DMS 273 (cell line): ENCODE results near the gene PSMB2.

Source experiments
- DNase-seq: peaks from one replicate; lab custom pipeline; 2025; ENCODE audit not compliant: unreplicated experiment; lab: John Stamatoyannopoulos, UW

The PSMB2 gene

GRCh38 chr1:35644204-35644603 lies 2.9 kb upstream of the PSMB2 start:
- DNase-seq: peak; percentile 15

DNA sequence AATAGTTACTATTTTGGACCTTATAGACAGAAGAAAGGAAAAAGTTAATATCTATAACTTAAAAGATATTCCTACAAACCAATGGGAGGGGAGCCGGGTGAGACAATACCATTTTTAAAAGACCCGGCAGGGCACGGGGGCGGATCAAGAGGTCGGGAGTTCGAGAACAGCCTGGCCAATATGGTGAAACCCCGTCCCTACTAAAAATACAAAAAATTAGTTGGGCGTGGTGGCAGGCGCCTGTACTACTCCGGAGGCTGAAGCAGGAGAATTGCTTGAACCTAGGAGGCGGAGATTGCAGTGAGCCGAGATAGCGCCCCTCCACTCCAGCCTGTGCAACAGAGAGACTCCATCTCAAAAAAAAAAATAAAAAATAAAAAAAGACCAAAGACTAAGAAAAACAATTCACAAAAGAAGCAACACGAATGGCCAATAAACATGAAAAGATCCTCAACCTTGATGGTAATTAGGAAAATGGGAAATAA lies 1.2 kb upstream of the PSMB2 start:
- DNase-seq: no peak

DNA sequence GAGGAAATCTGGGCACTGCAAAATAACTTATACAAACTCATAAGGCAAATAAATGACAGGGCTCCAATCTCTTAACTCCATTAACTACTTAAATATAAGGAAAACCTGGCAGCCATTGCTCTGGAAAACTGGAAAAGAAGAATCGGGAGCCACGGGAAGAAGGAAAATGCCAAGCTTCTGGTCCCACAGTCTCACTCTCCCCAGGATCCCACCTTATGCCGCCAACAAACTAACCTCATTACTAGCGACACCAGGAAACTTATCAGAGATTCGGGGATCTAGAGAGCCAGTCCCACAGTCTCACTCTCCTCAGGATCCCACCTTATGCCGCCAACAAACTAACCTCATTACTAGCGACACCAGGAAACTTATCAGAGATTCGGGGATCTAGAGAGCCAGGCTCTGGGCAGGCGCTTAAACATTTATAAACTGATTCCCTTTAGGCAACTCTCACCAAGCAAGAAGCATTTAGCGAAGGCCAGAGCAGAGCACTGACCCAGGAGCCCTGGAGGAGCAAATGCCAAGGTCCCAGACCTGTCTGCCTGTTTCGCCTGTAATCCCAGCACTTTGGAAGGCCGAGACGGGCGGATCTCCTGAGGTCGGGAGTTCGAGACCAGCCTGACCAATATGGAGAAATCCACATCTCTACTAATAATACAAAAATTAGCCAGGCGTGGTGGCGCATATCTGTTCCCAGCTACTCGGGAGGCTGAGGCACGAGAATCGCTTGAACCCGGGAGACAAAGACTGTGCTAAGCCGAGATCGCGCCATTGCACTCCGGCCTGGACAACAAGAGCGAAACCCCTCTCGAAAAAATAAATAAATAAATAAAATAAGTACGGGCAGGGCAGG lies 720 bp downstream of the PSMB2 start:
- DNase-seq: peak; percentile 50

DNA sequence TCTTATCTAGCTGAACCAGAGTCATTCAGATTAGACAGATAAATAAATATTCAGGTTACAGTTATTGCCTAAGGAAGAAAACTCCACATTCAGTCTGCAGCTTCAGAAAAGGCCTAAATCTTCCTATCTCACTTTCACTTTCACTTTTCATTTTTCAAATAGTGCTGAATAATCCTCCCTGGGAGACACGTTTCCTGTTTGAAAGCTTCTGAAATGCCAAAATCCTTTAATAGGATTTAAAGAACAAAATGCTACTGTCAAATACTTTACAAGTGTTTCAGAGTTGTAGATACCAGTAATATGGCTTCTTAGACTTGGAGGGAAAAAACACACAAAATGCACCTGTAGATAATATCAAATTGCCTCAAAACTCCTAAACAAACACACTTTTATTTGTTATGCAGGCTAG lies 3.9 kb downstream of the PSMB2 start:
- DNase-seq: peak; percentile 24

- no peak for DNase-seq
These were observed 7.8 kb downstream of the PSMB2 start for GRCh38 chr1:35633547-35633946.

DNA sequence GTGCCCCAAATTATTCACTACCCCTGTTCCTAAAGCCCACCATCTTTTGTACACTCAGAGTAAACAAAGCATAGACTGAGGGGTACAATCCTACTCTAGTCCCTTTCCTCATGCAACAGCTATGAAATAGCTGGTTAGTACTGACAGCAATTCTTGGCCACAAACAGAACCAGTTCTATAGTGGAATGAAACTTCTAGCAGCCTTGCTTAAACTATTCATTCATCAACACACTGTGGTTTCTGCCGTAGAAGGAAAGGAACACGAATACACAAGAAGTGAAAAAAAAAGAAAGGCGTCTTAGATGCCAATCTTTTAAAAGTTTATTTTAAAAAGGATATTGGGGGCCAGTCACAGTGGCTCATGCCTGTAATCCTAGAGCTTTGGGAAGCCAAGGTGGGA lies 9.9 kb downstream of the PSMB2 start:
- no peak for DNase-seq

- DNase-seq: no peak
These were observed 12.3 kb downstream of the PSMB2 start for GRCh38 chr1:35629051-35629450.

DNA sequence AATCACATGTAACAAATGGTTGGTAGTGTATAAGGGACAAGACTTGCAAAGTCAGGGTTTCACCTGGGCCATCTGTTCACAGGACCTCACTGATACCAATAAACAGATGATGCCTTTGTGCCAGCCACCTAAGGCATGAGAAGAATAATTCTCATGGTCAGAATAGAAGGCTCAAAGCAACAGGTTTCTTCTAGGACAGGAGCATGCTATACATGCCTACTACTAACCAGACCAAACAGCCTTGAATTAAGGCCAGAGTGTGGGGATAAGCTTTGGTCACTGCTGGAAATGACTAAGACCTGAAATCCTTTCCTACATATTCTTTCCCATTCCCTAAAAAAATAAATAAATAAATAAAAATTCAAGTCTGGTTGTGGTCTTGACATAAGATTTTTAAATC lies 17.5 kb downstream of the PSMB2 start:
- DNase-seq: peak; percentile 62

- peak; percentile 37 for DNase-seq
These were observed 18.7 kb downstream of the PSMB2 start for GRCh38 chr1:35622510-35623178.

DNA sequence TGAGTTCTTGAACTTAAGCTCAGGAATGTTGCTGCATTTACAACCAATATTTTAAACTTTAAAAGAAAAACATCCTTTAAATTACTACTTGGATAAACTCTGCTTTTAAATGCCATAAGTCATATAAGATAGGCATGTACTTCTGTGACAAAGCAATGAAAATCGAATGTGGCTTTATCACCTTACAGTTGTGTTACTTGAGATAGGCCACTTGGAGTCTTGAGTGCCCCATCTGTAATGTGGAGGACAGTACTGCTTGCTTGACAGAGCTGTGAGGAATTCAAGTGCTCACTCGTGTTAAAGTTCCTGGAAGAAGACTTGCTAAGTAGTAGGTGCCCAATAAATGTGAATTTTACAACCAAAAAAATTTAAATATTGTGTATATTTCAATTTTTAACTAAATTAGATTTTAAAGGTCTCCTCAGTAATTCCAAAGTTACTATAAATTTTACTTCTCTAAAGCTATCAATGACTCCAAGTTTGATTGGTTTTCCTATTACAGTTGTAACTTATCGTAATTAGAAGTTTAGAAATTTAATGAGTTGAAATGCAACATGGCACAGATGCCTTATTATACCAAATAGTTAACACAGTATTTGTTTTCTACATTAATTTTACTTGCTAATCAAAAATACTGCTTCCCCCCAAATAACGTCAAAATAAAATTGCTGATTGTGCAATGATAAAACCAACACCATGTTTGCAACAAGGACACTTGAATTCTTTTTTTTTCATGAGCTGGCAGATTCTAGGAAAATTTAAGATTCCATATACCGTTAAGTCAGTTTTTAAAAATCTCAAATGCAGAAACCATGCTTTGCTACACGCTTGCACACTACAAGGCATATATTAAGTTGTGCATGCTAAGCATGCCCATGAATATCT lies 21.8 kb downstream of the PSMB2 start:
- DNase-seq: no peak

GRCh38 chr1:35615440-35615839 lies 25.9 kb downstream of the PSMB2 start:
- no peak for DNase-seq

DNA sequence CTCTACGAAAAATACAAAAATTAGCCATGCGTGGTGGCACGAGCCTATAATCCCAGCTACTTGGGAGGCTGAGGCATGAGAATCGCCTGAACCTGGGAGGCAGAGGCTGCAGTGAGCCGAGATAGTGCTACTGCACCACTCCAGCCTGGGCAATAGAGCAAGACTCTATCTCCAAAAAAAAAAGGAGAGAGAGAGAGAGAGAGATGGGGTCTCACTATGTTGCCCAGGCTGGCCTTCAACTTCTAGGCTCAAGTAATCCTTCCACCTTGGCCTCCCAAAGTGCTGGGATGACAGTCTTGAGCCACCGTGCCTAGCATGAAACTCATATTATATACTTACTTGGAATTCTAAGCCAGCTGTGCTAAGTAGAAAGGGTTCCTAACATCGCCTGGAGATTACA lies 29.7 kb downstream of the PSMB2 start:
- DNase-seq: no peak

DNA sequence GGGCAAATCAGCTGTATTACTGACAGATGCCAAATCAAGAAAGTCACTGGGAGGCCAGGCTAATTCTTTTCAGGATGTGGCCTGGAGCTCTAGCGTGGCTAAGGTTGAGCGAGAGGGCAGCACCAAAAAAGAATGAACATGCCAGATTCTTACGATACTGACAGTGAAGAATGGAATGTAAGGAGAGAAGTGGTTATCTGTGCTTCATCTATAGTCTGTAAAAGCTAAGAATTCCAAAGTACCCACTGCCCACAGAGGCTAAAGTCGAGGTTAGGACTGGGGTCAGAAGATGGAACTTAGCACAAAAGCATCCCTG lies 35.5 kb downstream of the PSMB2 start:
- DNase-seq: no peak

- no peak for DNase-seq
These were observed 36.1 kb downstream of the PSMB2 start for GRCh38 chr1:35605071-35605866.

DNA sequence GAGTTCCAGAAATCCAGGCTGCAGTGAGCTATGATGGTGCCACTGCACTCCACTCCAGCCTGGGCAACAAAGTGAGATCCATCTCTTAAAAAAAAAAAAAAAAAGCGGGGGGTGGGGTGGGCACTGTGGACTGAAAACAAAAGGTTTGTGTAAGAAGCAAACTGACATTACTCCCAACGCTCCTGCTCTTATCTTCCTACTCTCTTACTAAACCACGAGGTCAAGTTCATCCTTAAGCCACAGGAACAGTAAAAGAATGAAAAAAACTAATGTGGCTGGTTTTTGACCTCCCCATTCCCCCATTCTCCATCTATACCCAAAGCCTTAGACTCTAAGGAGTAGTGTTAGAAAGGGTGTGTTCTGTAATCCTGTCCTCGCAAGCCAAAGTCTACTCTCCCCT lies 37.4 kb downstream of the PSMB2 start:
- no peak for DNase-seq

GRCh38 chr1:35603468-35603867 lies 37.9 kb downstream of the PSMB2 start:
- no peak for DNase-seq

DNA sequence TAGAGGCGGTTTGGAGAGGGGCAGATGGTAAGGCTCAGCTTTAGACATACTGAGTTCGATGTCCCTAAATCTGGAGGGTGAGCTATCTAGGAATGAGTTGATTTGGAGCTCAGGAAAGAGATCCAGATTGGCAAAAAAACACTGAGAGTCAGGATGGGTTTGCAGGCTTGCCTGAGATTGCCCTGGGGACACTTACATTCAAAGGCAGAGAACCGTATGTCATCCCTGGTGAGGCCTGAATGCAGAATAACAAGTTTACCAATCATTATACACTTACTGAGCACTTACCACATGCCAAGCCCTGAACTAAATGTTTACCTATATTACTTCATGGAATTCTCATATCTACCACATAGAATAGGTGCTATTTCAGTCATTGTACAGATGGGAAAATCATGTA lies 40.7 kb downstream of the PSMB2 start:
- DNase-seq: no peak

DNA sequence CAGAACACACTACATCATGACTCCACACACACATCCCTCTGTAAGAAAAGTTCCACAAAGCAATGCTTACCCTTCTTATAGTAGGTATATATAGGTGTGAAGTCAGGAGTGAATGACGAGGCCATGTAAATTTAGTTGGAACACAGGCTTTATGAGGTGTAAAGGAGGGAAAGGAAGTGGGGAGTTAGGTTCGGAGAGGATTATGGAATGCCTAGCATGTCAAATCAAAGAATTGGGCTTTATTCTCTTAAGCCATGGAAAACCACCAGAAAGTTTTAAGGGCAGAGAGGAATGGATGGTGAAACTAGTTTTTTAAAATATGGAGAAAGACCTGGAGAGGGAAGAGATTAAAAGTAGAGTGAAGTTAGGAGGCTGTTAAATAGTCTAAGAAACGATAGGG lies 41.9 kb downstream of the PSMB2 start:
- no peak for DNase-seq

- DNase-seq: no peak
These were observed 42.4 kb downstream of the PSMB2 start for GRCh38 chr1:35598895-35599294.

- no peak for DNase-seq
These were observed 43.5 kb downstream of the PSMB2 start for GRCh38 chr1:35597870-35598269.

GRCh38 chr1:35595684-35596083 lies 45.6 kb downstream of the PSMB2 start:
- no peak for DNase-seq
